Erythroblast (primary cell): Measurements from ENCODE around the gene ZNRF2.

Experiments
- GATA1 ChIP-seq: IDR thresholded peaks from 2 replicates; pipeline ENCODE4 v1.6.1; 2011; ENCODE audit warnings: low read depth, mild to moderate bottlenecking, control low read depth, low read length, moderate library complexity
- POLR2A ChIP-seq: IDR thresholded peaks from 2 replicates; pipeline ENCODE4 v1.6.1; 2011; ENCODE audit warnings: mild to moderate bottlenecking, low read length

- TF ChIP-seq POLR2A (no peak), GATA1 (no peak)
Observed at GRCh38 chr7:30329716-30330115, 45.3 kb downstream of the ZNRF2 start.
